Measurements from ENCODE around the gene POU2F1.
A peak's percentile ranks its signal among the peaks of the same experiment; 100 is the strongest.

The POU2F1 gene

GRCh38 chr1:167220537-167221125 lies at the start of gene POU2F1:
POU2F1 (plus strand) TSS chr1:167220886; CDS start chr1:167220898, 12 bp downstream.
- peak within 1 kb of the TSS; percentile 93 for H3K27ac ChIP-seq
- TF ChIP-seq, protein P1, sequence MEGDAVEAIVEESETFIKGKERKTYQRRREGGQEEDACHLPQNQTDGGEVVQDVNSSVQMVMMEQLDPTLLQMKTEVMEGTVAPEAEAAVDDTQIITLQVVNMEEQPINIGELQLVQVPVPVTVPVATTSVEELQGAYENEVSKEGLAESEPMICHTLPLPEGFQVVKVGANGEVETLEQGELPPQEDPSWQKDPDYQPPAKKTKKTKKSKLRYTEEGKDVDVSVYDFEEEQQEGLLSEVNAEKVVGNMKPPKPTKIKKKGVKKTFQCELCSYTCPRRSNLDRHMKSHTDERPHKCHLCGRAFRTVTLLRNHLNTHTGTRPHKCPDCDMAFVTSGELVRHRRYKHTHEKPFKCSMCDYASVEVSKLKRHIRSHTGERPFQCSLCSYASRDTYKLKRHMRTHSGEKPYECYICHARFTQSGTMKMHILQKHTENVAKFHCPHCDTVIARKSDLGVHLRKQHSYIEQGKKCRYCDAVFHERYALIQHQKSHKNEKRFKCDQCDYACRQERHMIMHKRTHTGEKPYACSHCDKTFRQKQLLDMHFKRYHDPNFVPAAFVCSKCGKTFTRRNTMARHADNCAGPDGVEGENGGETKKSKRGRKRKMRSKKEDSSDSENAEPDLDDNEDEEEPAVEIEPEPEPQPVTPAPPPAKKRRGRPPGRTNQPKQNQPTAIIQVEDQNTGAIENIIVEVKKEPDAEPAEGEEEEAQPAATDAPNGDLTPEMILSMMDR (conservative IDR thresholded peaks at IDR 0.05), result peak; percentile 89

DNA sequence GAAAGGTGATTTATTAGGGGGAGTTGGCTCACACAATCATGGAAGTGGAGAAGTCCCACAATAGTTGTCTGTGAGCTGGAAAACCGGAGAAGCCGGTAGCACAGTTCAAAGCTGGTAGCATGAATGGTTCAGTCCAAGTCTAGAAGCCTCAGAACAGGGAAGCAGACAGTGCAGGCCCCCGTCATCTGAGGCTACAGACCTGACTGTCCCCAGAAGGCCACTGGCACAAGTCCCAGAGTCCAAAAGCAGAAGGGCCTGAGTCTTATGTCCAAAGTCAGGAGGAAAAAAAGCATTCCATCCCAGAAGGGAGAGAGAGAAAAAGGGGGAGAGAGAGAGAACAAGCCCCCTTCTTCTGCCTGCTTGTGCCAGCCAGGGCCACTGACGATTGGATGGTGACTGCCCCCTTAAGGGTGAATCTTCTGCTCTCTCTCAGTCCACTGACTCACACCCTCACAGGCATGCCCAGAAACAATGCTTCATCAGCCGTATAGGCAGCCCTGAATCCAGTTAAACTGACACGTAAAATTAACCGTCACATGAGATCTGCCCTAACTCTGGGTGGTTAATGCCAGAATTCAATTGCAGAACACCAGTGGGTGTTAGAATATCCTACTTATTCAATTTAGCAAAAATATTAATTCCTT lies 49.3 kb upstream of the POU2F1 start:
- TF ChIP-seq, protein P1 (conservative IDR thresholded peaks at IDR 0.05), result no peak
- H3K27ac ChIP-seq, result no peak overlapping the region

DNA sequence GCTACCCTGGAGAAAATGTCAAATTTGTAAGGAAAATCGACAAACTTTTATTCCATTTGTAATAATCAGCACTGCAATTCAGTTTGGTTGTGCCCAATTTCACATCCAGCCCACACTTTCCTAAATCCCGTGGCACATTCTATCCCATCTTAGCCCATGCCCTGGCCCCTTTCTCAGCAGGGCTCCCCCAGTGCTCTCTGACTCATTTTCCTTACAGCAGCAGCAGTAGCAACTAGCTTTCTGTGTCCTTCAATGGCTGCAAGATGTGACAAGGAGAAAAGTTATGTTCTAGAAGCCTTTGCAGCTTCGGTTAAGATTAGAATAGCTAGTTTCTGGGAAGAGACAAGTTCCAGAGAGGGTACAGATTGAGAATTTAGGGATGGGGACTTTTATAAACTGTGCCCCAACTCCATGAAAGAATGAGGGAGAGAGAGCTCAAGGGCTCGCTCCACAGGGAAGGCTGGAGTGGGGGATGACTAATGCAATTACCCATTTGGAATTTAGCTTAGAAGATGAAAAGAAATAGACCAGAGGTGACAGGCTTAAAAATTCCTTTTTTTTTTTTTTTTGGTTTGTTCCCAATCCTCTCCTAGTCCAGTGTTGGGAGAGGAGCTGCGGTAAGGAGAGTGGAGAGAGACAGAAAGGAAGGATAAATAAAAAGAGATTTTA lies 47.0 kb upstream of the POU2F1 start:
- TF ChIP-seq, protein P1 (conservative IDR thresholded peaks at IDR 0.05), result no peak
- no peak overlapping the region for H3K27ac ChIP-seq

- H3K27ac ChIP-seq, result no peak overlapping the region
- TF ChIP-seq, protein P1 (conservative IDR thresholded peaks at IDR 0.05), result no peak
Observed at GRCh38 chr1:167175901-167176300, 44.8 kb upstream of the POU2F1 start.

GRCh38 chr1:167178831-167179230 lies 41.9 kb upstream of the POU2F1 start:
- no peak overlapping the region for H3K27ac ChIP-seq
- TF ChIP-seq, protein P1 (conservative IDR thresholded peaks at IDR 0.05), result no peak

DNA sequence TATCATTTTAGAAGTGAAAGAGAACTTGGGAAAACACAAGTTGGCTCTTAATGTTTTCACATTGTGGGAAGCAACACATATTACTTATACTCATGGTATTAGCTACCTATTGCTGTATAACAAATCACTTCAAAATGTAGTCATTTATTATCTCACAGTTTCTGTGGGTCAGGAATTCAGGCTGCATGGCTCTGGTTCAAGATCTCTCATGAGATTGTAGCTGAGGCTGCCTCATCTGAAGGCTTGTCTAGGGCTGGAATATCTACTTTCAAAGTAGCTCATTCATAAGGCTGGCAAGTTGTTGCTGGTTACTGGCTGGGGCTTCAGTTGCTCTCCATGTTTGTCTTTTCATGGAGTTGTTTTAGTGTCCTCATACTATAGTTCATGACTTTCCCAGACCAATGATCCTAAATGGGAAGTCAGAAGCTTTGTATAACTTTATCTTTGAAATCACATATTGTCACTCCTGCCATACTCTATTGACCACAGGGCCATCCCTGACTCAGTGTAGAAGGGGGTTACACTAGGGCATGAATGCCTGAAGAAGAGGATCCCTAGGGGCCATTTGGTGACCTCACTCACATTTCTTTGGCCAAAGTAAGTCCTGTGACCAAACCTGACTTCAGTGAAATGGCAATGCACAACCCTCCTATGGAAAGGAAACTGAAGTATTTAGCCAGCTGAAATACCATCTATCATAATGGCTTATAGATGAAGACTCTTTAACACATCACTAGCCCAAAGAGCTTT lies 37.9 kb upstream of the POU2F1 start:
- no peak overlapping the region for H3K27ac ChIP-seq
- TF ChIP-seq, protein P1 (conservative IDR thresholded peaks at IDR 0.05), result no peak

- TF ChIP-seq, protein P1 (conservative IDR thresholded peaks at IDR 0.05), result no peak
- no peak overlapping the region for H3K27ac ChIP-seq
Observed at GRCh38 chr1:167184081-167184480, 36.6 kb upstream of the POU2F1 start.

Data from VCaP (cell line).